Ramos (cell line): Measurements from ENCODE around the gene RASSF1.
"Not testable (repeated sequence)": the region's sequence is repeated elsewhere in the genome, so short reads cannot be mapped to it uniquely, and the experiment has no call there.

Experiments
- in situ Hi-C: fragments of 300-500 bp; cut with MboI; formaldehyde crosslinking; loops from one replicate; pipeline ENCODE4 v1.14.3; 2022; ENCODE audit warnings: low sequenced_read_pairs; ENCODE audit not compliant: unreplicated experiment

Gene RASSF1

GRCh38 chr3:50292159-50293078 lies 48.2 kb downstream of the RASSF1 start, which contains the start of gene IFRD2:
Gene IFRD2 (minus strand): TSS chr3:50292429. CDS start chr3:50292274, 155 bp downstream.
- in situ Hi-C loops: no loop called here

- in situ Hi-C loops: no loop called here
Measured at GRCh38 chr3:50290161-50290641, 50.4 kb downstream of the RASSF1 start.

- in situ Hi-C loops: no loop called here
Measured at GRCh38 chr3:50289130-50289529, 51.5 kb downstream of the RASSF1 start.

- in situ Hi-C loops: no loop called here
Measured at GRCh38 chr3:50288387-50289007, 52.1 kb downstream of the RASSF1 start.

- in situ Hi-C loops: no loop called here
Measured at GRCh38 chr3:50287262-50287661, 53.4 kb downstream of the RASSF1 start.

- in situ Hi-C loops: no loop called here
Measured at GRCh38 chr3:50286322-50287227, 54.1 kb downstream of the RASSF1 start.

GRCh38 chr3:50284121-50284520 lies 56.5 kb downstream of the RASSF1 start:
- in situ Hi-C loops: not testable (repeated sequence)
